ENCODE data around the gene FBXW8. TPM values are rescaled to one million over a fixed set of nuclear protein-coding genes. Genes with fewer than 3 reads are reported as not detected.

The FBXW8 gene
- total RNA-seq, 6 experiments from 2014 or later: 4.5 to 9.6 (median 6.3) TPM

DNA sequence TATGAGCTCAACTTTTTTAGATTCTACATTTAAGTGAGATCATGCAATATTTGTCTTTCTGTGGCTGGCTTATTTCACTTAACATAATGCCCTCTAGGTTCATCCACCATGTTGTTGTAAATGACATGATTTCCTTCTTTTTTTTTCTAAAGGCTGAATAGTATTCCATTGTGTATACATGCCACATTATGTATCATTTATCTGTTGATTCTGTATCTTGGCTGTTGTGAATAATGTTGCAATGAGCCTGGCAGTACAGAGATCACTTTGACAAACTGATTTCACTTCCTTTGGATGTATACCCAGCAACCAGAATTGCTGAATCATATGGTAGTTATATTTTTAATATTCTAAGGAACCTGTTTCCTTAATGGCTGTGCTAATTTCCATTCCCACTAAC, 19.1 kb downstream of the FBXW8 start:
- DNase-seq (no peak), ATAC-seq (peak in 2 of 4 donors; percentile 61 to 69)
- H3K9me3 ChIP-seq: no peaks in the 10 kb centered on the region
- TF ChIP-seq, protein P1, sequence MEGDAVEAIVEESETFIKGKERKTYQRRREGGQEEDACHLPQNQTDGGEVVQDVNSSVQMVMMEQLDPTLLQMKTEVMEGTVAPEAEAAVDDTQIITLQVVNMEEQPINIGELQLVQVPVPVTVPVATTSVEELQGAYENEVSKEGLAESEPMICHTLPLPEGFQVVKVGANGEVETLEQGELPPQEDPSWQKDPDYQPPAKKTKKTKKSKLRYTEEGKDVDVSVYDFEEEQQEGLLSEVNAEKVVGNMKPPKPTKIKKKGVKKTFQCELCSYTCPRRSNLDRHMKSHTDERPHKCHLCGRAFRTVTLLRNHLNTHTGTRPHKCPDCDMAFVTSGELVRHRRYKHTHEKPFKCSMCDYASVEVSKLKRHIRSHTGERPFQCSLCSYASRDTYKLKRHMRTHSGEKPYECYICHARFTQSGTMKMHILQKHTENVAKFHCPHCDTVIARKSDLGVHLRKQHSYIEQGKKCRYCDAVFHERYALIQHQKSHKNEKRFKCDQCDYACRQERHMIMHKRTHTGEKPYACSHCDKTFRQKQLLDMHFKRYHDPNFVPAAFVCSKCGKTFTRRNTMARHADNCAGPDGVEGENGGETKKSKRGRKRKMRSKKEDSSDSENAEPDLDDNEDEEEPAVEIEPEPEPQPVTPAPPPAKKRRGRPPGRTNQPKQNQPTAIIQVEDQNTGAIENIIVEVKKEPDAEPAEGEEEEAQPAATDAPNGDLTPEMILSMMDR (IDR thresholded peaks at IDR 0.05): no peak
- no peak for TF ChIP-seq POLR2A (IDR thresholded peaks at IDR 0.05)
- H3K27me3 ChIP-seq: no peaks in the 10 kb centered on the region
- H3K27ac ChIP-seq: no peak overlapping the region
- intact Hi-C loops (cut with DNase I): no loop called here
- peaks cover 0 to 3% (median 0%) of the 10 kb centered on the region in 4 donors for H3K4me1 ChIP-seq
- no peak overlapping the region for H3K4me3 ChIP-seq
- H3K36me3 ChIP-seq: peaks cover 0 to 2% (median 0%) of the 10 kb centered on the region in 4 donors

DNA sequence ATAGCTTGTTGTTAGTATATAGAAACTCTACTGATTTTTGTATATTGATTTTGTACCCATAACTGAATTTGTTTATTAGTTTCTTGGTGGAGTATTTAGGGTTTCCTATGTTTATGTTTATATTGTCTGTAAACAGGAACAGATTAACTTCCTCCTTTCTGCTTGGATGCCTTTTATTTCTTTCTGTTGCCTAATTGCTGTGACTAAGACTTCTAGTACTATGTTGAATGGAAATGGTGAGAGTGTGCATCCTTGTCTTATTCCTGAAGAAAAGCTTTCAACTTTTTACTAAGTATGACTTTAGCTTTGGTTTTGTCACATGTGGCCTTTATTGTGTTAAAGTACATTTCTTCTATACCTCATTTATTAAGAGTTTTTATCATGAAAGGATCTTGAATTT, 20.9 kb downstream of the FBXW8 start:
- no peak for ATAC-seq
- Histone ChIP-seq H3K4me3 (no peak overlapping the region), H3K27me3 (no peaks in the 10 kb centered on the region), H3K27ac (no peak overlapping the region), H3K36me3 (peaks cover 0 to 2% (median 0%) of the 10 kb centered on the region in 4 donors), H3K9me3 (no peaks in the 10 kb centered on the region), H3K4me1 (peaks cover 0 to 3% (median 0%) of the 10 kb centered on the region in 4 donors)
- intact Hi-C loops (cut with DNase I): no loop called here
- no peak for TF ChIP-seq POLR2A (IDR thresholded peaks at IDR 0.05)
- TF ChIP-seq, protein P1 (IDR thresholded peaks at IDR 0.05): no peak
- no peak for DNase-seq

DNA sequence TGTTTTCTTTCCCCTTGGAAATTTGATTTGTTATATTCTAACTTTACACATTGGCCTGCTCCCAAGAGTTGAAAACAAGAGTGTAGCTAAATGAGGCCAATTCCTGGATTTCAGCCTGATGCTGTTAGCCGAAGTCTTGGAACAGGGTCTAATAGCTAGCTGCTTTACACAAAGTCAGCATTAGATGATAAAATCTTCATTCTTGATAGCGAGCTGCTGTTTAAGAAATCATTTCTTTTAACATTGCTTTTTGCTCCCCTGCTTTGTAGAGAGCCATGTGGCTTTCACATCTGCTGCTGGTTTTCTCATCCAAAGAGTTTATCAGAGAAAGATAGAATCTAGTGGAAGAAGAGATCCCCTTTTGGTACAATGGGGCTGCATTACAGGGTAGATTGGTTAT, 22.3 kb downstream of the FBXW8 start:
- Histone ChIP-seq H3K27ac (no peak overlapping the region), H3K36me3 (peaks cover 0 to 2% (median 0%) of the 10 kb centered on the region in 4 donors), H3K4me3 (no peak overlapping the region), H3K9me3 (no peaks in the 10 kb centered on the region), H3K27me3 (no peaks in the 10 kb centered on the region), H3K4me1 (peaks cover 0 to 3% (median 0%) of the 10 kb centered on the region in 4 donors)
- DNase-seq (no peak), ATAC-seq (no peak)
- 79% methylated on average over 2 of the region's 2 CpGs for WGBS (ENCODE audit: insufficient coverage, low coverage, low lambda C conversion rate, missing lambda C conversion rate)
- intact Hi-C loops (cut with DNase I): no loop called here
- TF ChIP-seq POLR2A (IDR thresholded peaks at IDR 0.05): no peak
- TF ChIP-seq, protein P1 (IDR thresholded peaks at IDR 0.05): no peak

DNA sequence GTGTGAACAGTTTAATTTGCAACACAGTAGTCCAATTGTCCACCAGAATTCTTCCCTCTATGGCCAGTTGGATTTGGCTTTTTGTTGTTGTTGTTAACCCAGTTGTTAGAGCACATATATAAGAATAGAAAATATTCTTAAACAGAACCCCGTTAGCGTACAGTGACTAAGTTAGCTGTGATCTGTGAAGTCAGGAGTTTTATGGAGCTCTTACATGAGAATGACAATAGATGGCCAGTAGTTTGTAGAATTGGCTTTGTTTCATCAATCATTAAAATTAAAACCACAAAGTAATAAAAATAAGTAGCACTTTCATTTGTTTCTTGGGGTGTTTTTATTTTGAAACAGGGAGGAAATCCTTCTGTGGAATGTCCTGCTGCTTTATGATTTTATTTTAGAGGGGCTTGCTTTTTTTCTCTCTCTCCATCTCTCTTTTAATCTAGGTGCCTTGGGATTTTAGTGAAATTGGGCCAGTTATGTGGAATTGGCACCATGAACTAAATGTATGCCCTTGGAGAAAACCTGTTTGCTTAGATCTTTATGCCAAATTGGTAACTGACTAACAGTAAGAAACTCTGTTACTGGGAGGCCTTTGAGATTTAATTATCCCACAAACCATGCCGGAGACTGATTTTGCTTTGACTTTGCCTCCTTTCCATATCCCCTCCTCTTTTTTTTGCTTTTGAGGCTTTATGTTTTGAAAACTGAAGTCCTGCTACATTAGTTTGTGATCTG, 22.9 kb downstream of the FBXW8 start:
- intact Hi-C loops (cut with DNase I): no loop called here
- H3K27ac ChIP-seq: no peak overlapping the region
- peaks cover 0 to 3% (median 0%) of the 10 kb centered on the region in 4 donors for H3K4me1 ChIP-seq
- WGBS (ENCODE audit: insufficient coverage, low coverage, low lambda C conversion rate, missing lambda C conversion rate): 94% methylated on average over 3 of the region's 3 CpGs
- no peak for DNase-seq
- no peak for ATAC-seq
- H3K27me3 ChIP-seq: no peaks in the 10 kb centered on the region
- no peaks in the 10 kb centered on the region for H3K9me3 ChIP-seq
- no peaks in the 10 kb centered on the region for H3K36me3 ChIP-seq
- TF ChIP-seq POLR2A (IDR thresholded peaks at IDR 0.05): no peak
- TF ChIP-seq, protein P1 (IDR thresholded peaks at IDR 0.05): no peak
- no peak overlapping the region for H3K4me3 ChIP-seq
